MV-4-11 (cell line): Measurements from ENCODE around the gene WLS.

Experiments
- DNase-seq: peaks from one replicate; lab custom pipeline; 2025; lab: John Stamatoyannopoulos, UW

Gene WLS

DNA sequence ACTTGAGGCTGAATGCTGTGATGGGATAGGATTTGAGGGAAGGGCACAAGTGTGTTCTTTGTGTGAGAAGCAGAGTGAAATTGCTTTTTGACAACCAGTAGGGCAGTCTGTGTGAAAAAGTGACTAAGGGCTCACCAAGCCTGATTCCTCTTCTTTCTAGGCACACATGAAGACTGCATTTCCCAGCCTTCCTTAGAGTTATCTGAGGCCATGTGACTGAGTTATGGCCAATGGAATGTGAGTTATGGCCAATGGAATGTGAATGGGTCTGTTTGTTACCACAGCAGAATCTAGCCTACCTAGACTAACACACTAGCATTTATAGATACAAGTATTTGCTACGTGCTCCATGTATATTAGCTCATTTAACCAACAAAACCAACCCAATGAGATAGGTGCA lies 146.6 kb downstream of the WLS start:
- DNase-seq: no peak

DNA sequence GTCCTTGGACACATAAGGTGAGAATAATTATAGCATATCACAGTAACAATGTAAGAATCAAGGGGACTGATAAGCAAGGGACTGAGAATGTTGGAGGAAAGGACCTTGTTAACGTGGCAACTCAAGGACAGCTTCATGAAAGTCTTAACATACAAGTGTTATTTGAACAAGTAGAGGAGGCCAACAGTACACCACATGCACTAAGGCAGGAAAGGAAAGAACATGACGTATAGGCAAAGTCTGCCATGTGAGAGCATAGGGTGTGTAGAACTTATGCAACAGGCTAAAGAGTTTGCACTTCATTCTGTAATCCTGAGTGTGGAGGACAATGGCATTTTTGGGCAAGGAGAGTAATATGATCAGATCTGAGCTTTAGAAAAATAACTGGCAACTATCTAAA lies 148.6 kb downstream of the WLS start:
- DNase-seq: no peak

DNA sequence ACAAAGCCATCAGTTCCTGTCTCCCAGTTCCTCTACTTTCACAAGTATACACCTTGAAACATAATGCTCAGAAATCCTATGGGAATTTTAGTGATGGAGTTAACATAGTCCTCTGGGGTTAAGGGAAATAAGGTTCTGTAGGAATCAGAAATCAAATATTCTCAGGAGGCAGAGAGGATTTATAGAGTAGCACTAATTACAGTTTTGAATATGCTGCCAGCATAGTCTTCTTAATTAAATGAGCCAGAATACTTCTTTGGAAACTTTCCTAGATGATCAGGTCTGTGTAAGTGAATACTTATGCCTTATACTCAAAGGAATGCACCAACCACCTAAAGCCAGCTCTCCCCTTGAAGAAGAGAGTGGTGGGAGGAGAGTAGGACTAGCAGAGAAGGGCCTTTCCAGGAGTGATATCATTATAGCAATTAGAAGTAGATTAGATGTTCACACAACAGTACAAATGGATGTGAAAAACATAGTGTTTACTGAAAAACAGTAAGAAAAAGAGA lies 150.5 kb downstream of the WLS start:
- no peak for DNase-seq

DNA sequence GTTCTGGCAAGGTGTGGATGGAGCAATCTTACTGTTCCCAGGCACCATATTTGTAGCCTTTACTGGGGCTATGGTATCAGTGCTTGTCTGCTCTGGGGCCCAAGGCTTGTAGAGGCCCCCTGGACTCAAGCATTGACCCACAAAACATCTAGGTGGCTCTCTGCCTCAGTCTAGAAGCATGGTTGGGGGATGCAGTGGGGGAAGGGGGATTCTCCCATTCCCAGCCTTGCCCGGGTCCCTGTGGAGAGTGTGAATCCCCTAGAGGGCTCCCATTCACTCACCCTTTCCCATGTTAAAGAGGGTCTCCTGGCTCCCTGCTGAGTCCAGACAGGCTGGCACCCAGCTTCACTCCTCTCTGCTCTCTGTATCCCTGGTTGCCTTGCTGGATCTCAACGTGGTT lies 153.7 kb downstream of the WLS start:
- DNase-seq: no peak
